Stimulated activated CD4-positive, alpha-beta T cell treated with anti-CD3 and anti-CD28 coated beads, Interleukin-15, amount 100 ng/mL, for 48 hours (primary cell): Measurements from ENCODE around the gene MYBL2.
A peak's percentile ranks its signal among the peaks of the same experiment; 100 is the strongest.
"Not testable (repeated sequence)": the region's sequence is repeated elsewhere in the genome, so short reads cannot be mapped to it uniquely, and the experiment has no call there.

Experiments used
- DNase-seq, 2 donors: peaks; one replicate each; pipeline ENCODE4 v3.0.0-alpha.2; 2020; ENCODE audit warnings: low read depth in 2 of 2

MYBL2 gene

DNA sequence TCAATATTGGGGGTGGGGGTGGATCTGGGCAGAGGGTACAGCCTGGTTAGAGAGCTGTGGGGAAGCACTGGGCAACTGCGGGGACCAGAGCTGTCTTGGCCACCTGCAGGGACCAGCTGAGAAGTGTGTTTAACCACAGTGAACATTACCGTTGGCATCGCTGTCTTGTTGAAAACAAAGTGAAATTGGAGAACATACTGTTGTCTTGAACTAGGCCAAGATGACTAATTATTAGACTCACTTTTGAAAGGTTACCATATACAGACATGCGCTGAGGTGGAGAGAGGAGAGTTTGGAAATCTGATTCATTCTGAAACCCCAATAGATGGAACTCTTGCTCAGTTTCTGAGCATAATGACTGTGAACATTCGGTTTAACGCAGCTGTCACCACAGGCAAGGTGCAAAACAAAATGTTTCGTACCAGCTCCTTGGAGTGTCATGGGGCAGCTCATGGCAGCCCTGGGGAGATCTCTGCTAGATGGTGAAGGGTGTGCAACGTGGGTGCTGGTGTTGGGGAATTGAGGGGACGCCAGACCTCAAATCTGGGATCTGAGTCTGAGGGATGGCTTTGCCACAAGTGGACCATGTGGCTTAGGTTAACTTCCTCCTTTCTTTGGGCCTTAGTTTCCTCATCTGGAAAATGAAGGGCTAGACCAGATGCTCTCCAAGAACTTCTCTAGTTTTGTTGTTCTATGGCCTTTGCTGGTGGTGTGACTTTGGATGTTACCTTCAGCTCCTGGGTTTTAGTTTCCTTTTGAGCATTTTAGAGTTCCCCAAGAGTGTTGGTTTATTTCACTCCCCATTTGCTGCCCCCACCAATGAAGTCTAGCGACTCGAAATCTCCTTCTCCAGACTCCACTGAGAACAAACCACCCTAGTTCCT, 84.5 kb downstream of the MYBL2 start:
- peak; percentile 59 to 65 for DNase-seq

GRCh38 chr20:43752051-43752360, 85.1 kb downstream of the MYBL2 start:
- no peak for DNase-seq

- DNase-seq: no peak
These were observed 85.8 kb downstream of the MYBL2 start for GRCh38 chr20:43752561-43753301.

DNA sequence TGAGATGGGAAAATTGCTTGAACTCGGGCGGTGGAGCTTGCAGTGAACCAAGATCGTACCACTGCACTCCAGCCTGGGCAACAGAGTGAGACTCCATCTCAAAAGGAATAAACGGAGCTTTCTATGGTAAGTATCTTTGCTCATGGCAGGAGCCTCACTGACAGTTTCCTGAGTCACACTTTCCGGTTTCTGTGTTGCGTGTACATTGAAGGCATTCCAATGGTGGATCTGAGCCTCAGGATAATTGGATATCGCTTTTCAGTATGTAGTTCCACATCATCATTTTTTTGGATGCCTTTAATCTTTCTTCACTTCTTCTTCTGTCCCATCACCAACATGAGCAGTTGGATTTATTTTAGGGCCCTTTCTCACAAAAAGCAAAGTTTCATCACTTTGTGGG, 88.5 kb downstream of the MYBL2 start:
- DNase-seq: no peak

DNA sequence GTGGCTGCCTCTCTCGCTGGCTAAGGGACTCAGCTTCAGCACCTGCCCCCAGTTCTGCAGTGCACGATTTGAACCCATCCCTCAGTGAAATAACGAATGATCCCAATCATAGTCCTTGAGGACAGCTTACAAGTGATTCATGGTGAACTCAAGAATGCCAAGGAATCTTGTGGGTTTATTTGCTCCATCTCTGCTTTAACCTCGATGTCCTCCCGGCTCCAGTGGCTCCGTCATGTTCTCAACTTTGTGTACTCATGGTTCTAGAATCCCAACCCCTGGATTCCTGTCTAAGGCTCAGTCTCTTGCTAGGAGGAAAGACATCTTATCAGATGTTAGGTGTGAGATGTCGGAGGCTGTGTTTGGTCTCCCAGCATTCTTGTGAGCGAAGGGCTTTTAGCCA, 88.9 kb downstream of the MYBL2 start:
- DNase-seq: no peak

DNA sequence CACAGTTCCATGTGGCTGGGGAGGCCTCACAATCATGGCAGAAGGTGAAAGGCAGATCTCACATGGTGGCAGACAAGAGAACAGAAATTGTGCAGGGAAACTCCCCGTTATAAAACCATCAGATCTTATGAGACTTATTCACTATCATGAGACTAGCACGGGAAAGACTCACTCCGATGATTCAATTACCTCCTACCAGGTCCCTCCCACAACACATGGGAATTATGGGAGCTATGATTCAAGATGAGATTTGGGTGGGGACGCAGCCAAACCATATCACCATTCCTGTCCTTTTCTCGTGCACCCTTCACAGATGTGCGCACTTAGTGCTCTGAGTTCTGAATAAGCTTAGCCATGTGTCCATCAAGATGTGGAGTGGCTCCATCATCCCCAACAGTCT, 91.0 kb downstream of the MYBL2 start:
- not testable (repeated sequence) for DNase-seq

DNA sequence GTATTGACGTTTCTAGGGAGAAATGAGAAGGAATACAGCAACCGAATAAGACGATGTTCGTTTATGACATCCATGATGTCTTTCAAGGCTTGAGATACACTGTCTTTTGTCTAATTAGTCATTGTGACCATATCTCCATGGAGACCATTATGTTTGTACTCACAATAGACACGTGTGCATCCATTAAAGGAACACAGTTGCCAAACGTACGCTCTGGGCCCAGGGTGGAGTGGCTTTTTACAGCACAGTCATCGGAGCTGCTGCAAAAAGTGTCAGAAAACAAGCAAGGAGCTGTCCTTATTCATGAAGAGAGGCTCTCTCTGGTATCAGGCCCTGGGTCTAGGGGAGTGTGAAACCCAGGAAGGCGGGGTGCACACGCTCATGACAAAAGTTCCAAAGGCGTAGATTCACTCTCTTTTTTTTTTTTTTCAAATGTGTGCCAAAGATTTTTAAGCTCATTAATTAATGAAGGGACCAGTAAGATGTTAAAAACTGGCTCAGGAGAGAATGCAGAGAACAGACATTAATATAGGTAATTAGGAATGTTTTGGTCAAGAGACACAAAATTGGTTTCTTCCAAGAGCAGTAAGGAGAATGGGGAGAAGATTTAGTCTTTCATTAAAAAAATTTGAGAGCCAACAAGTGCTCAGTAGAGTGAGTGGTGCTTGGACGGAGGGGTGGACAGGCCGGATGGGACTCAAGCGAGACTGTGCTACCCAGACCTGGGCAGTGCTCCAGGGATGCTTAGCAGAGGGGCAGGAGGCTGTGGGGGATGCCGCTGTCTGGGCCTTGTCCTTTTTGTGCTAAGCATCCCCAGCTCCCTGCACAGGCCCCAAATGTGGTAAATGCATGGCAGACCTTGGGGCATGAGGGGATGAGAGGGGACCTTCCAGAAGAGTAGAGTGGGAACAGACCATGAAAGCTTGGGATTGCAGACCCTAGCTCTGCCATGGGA, 94.7 kb downstream of the MYBL2 start:
- no peak for DNase-seq

GRCh38 chr20:43762911-43763310, 96.0 kb downstream of the MYBL2 start:
- no peak for DNase-seq

DNA sequence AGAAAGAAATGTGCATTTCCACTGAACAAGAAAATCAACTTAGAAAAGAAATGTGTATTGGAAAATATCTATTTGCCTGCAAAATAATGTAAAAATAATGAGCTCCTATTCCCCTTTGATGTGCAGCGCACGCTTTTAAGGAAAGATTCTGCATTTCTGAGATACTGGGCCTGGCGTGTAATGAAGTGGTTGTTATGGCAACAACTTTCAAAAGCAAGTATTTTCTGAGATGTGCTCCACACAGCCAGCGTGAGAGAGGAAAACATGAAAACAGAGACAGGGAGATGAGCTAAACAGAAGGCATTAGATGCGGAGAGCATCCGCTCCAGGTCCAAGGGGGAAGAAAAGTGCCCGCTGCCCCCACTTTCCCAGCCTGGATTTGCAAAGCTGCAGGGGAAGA, 99.0 kb downstream of the MYBL2 start:
- no peak for DNase-seq
